NT2/D1 (cell line): Measurements from ENCODE around the gene EML3.

Experiments
- DNase-seq: peaks from one replicate; pipeline ENCODE4 v3.0.0-alpha.2; 2011; ENCODE audit warnings: low read depth, low spot score
- H3K27me3 ChIP-seq: 2 replicates; pipeline ENCODE4 v1.6.0; 2011; ENCODE audit warnings: mild to moderate bottlenecking; ENCODE audit not compliant: insufficient read length, insufficient read depth
- H3K36me3 ChIP-seq: 2 replicates; pipeline ENCODE4 v1.6.1; 2011; ENCODE audit warnings: mild to moderate bottlenecking, low read length, mixed read lengths; ENCODE audit not compliant: insufficient read depth, insufficient read length
- H3K4me1 ChIP-seq: 2 replicates; pipeline ENCODE4 v1.5.1; 2011; ENCODE audit not compliant: insufficient read depth, insufficient read length
- H3K4me3 ChIP-seq: 2 replicates; pipeline ENCODE4 v1.5.1; 2011; ENCODE audit warnings: low read depth; ENCODE audit not compliant: insufficient read length
- H3K9ac ChIP-seq: 2 replicates; pipeline ENCODE4 v1.6.0; 2011; ENCODE audit warnings: low read depth; ENCODE audit not compliant: insufficient read length
- H3K9me3 ChIP-seq: 2 replicates; pipeline ENCODE4 v1.5.1; 2011; ENCODE audit warnings: mild to moderate bottlenecking, low read length; ENCODE audit not compliant: insufficient read depth
- SUZ12 ChIP-seq: IDR thresholded peaks from 2 replicates; pipeline ENCODE4 v1.6.1; 2011; ENCODE audit not compliant: insufficient read length, insufficient read depth; ENCODE audit errors: extremely low read depth
- YY1 ChIP-seq: IDR thresholded peaks from 2 replicates; pipeline ENCODE4 v1.6.1; 2011; ENCODE audit not compliant: insufficient read length, insufficient read depth
- ZNF274 ChIP-seq: IDR thresholded peaks from 2 replicates; pipeline ENCODE4 v1.6.1; 2011; ENCODE audit warnings: mild to moderate bottlenecking, low read depth, low read length

EML3 gene

DNA sequence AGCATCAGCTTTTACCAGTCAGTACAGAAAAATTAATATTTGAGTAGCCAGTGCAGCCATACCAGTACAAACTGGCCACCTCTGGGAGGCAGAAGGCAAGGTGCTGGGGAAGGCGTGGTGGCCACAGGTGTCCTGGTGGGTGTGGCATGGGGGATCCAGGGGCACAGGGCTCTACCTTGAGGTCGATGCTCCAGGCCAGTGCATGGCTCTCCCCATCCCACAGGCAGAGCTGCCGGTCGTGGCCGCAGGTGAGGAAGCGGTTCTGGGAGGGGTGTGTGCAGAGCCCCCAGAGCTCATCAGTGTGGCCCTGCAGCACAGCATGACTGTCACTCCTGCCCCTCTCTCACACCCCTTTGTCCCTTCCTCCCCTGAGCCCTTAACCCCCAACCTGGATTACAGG lies 7.1 kb downstream of the EML3 start:
- Histone ChIP-seq H3K36me3 (peaks cover 25% of the 10 kb centered on the region), H3K4me1 (peaks cover 21% of the 10 kb centered on the region), H3K9ac (no peak overlapping the region)

DNA sequence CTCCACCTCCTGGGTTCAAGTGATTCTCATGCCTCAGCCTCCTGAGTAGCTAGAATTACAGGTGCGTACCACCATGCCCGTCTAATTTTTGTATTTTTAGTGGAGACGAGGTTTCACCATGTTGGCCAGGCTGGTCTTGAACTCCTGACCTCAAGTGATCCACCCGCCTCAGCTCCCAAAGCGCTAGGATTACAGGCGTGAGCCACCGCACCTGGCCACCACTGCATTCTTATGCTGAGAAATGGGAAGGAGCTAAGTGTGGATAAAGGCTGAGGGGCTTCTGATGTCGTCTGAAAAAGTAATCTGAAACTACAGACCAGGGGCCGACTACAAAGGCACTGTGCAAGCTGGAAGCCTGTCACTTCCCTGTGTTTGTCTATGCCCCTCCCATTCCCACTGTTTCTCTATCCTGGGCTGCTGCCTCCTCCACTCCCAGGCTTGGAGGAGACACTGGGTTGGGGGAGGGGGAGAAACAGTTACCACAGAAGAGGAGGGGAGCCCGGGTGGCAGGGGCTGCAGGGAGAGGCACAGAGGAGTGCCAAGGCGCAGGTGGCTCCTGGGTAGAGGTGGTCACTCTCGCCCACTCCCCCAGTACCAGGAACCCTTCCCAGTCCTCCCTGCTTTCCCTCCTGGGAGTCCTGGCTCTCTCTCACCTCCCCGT lies 8.0 kb downstream of the EML3 start:
- Histone ChIP-seq H3K36me3 (peaks cover 34% of the 10 kb centered on the region), H3K9me3 (no peaks in the 10 kb centered on the region), H3K4me1 (peaks cover 20% of the 10 kb centered on the region), H3K27me3 (peaks cover 2% of the 10 kb centered on the region), H3K4me3 (no peak overlapping the region), H3K9ac (peak overlapping the region; percentile 43)
- TF ChIP-seq SUZ12 (no peak), ZNF274 (no peak), YY1 (no peak)
- no peak for DNase-seq

More for the DNA sequence above, 7.1 kb downstream of the EML3 start:
- no peaks in the 10 kb centered on the region for H3K9me3 ChIP-seq
- no peak for DNase-seq
- H3K27me3 ChIP-seq: peaks cover 2% of the 10 kb centered on the region
- no peak overlapping the region for H3K4me3 ChIP-seq
- TF ChIP-seq SUZ12: no peak
- TF ChIP-seq YY1: no peak
- no peak for TF ChIP-seq ZNF274

DNA sequence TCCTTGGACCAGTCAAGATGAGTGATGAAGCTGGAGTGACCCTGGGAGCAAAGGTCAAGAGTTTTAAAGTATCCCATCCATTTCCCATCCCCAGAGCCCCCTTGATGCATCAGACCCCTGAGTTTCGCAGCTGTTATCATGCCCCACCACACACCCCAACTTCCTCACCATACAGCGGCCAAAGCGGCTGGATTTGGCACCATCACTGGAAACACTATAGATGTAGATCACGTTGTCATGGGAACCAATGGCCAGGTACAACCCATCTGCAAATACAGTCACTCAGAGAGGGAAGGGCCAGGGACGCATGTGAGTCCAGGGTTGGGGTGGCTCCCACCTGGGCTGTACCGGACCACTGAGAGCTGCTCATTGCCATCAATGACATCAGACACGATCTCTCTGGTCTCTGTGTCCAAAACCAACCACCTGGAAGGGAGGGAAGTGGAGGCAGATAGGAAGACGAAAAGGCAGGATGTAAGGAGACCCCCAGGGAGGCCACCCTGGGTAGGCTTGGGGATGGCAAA lies 8.7 kb downstream of the EML3 start:
- H3K4me1 ChIP-seq: peaks cover 20% of the 10 kb centered on the region
- no peak for DNase-seq
- no peak overlapping the region for H3K9ac ChIP-seq
- H3K36me3 ChIP-seq: peaks cover 40% of the 10 kb centered on the region
- no peak overlapping the region for H3K4me3 ChIP-seq
- no peaks in the 10 kb centered on the region for H3K9me3 ChIP-seq
- H3K27me3 ChIP-seq: peaks cover 2% of the 10 kb centered on the region
- TF ChIP-seq YY1 (no peak), ZNF274 (no peak), SUZ12 (no peak)

DNA sequence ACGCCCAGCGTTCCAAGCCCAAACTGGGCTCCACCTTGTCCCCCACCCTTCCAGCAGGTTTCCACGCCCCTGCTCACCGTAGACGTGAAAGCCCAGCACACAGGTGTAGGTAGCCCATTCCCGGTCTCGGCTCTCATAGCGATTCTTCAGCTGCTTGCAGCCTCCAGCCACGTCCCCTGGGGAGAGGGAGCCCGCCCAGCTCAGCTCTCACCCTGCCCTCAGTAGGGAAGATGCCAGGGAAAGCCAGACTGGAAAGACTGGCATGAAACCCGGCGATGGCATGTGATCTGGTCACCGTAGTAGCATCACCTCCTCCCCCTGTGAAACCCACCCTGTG lies 9.5 kb downstream of the EML3 start:
- TF ChIP-seq SUZ12: no peak
- TF ChIP-seq ZNF274: no peak
- TF ChIP-seq YY1: no peak
- peak overlapping the region; percentile 85 for H3K9ac ChIP-seq

DNA sequence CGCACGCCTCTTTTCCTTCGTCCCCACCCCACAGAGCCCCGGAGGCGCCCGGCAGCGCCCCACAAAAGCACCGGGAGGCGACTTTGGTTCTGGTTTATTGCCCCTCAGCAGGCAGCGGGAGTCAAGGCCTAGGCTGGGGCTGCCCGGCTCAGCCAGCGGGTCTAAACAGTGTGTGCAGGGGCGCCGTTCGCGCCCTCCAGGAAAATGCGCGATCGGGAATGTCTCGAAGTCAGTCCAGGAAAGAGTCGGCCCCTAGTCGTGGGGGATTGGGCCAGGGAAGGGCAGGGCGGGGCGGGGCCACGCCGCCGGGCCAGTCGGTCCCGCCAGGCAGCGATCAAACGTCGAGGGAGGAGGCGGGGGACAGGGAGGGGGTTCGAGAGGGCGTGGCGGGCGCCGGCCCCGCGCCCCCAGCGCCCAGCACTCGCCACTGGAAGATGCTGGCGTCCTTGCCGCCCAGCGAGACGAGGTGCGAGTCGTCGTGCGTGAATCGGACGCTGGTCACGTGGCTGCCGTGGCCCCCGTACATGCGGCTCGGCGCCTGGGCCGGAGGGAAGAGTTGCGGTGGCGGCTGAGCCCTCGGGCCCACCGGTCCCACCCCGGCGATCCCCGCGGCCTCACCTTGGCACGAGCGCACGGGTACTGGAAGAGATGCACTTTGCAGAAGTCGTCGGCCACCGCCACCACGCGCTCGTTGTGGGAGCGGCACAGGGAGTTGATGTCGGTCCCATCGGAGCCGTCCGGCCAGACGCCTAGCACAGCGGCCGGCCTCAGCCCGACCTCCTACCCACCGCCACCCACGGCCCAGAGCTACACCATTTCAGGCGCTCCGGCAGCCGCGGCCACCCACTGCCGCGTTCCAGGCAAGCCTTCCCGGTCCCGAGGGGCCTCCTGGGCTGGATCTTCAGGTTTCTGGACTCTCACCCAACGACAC lies 10.2 kb downstream of the EML3 start:
- no peak for TF ChIP-seq YY1
- H3K4me3 ChIP-seq: peak overlapping the region; percentile 58
- peaks cover 44% of the 10 kb centered on the region for H3K36me3 ChIP-seq
- peaks cover 20% of the 10 kb centered on the region for H3K4me1 ChIP-seq
- DNase-seq: no peak
- H3K9ac ChIP-seq: peak overlapping the region; percentile 85
- H3K9me3 ChIP-seq: no peaks in the 10 kb centered on the region
- peaks cover 2% of the 10 kb centered on the region for H3K27me3 ChIP-seq

More for the DNA sequence above, 9.5 kb downstream of the EML3 start:
- H3K36me3 ChIP-seq: peaks cover 40% of the 10 kb centered on the region
- no peak for DNase-seq
- no peak overlapping the region for H3K4me3 ChIP-seq
- no peaks in the 10 kb centered on the region for H3K9me3 ChIP-seq
- H3K27me3 ChIP-seq: peaks cover 2% of the 10 kb centered on the region
- peaks cover 20% of the 10 kb centered on the region for H3K4me1 ChIP-seq

DNA sequence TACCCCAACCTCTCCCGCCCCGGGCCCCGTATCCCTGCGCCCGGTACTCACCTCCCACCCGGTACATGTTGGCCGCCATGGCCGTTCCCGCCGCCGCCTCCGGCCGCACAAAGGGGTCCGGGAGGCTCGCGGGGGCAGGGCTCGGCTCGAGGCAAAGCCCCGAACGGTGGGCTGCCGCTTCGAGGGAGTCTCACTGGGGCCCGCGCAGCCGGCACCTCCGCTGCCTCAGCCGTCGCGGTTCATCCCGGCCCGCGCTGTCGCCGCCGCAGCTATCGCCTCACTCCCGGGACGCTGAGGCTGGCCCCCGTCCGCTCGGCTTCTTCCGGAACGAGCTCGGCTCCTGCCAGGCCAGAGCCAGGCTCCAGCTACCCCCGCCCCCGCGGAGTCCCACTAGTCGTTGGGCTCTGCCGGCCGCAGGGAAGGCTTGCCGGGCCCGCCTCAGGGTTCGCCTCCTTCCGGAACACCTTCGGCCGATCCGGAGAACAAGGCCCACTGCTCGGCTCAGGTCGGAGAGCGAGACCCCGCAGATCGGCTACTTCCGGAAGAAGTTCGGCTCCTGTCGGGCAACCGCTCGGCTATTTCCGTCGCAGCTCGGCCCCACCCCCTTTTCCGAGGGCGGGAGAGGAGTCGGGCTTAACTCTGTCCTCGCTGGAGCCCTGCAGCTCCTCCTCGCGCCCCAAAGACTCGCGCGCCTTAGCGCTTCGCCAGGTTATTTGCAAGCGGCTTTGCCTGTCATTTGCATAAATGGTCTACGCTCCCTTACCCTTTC lies 11.0 kb downstream of the EML3 start, which contains the start of gene MTA2:
MTA2 (minus strand) TSS at position 494 of the 769 bp plus-strand sequence; CDS start at position 79, 415 bp downstream.
- peaks cover 2% of the 10 kb centered on the region for H3K27me3 ChIP-seq

DNA sequence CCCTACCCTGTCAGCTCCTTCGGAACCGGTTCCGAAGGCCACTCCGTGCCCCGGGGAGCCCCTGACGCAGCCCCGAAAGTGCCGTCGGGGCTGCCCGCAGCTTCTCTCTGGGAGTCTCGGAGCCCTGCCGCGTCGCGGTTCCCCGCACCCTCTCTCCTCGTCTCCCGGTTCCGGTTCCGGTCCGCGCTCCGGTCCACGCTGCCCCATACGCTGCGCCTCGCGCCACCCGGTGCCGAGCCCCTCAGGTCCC lies 11.5 kb downstream of the EML3 start:
- no peak for DNase-seq
- Histone ChIP-seq H3K9me3 (no peaks in the 10 kb centered on the region), H3K4me3 (peak overlapping the region; percentile 95), H3K9ac (peak overlapping the region; percentile 99), H3K27me3 (peaks cover 2% of the 10 kb centered on the region), H3K4me1 (peaks cover 20% of the 10 kb centered on the region), H3K36me3 (peaks cover 55% of the 10 kb centered on the region)
- TF ChIP-seq SUZ12 (no peak), YY1 (no peak), ZNF274 (no peak)

More for the DNA sequence above, 11.0 kb downstream of the EML3 start, which contains the start of gene MTA2:
- TF ChIP-seq YY1 (no peak), SUZ12 (no peak), ZNF274 (no peak)
- Histone ChIP-seq H3K4me1 (peaks cover 20% of the 10 kb centered on the region), H3K4me3 (peak within 1 kb of the TSS; percentile 95), H3K36me3 (peaks cover 49% of the 10 kb centered on the region), H3K9ac (peak within 1 kb of the TSS; percentile 99), H3K9me3 (no peaks in the 10 kb centered on the region)
- peak; percentile 97 for DNase-seq
